ENCODE measurements around the gene VARS1. TPM values are rescaled to one million over a fixed set of nuclear protein-coding genes. Genes with fewer than 3 reads are reported as not detected.

Gene VARS1
- total RNA-seq, 1 donor from 2014 or later, result 176 TPM

GRCh38 chr6:31784098-31784925 lies 11.2 kb downstream of the VARS1 start:
- no peak for DNase-seq (ENCODE audit: low spot score)
- Mint-ChIP-seq H3K4me3 (ENCODE audit: low read depth) (no peak overlapping the region), H3K27me3 (ENCODE audit: low read depth) (no peaks in the 10 kb centered on the region), H3K4me1 (ENCODE audit: low read depth) (peaks cover 2% of the 10 kb centered on the region), H3K9me3 (no peaks in the 10 kb centered on the region), H3K27ac (no peak overlapping the region), H3K36me3 (ENCODE audit: low read depth) (peaks cover 52% of the 10 kb centered on the region)
- intact Hi-C loops (cut with micrococcal nuclease), result no loop called here

DNA sequence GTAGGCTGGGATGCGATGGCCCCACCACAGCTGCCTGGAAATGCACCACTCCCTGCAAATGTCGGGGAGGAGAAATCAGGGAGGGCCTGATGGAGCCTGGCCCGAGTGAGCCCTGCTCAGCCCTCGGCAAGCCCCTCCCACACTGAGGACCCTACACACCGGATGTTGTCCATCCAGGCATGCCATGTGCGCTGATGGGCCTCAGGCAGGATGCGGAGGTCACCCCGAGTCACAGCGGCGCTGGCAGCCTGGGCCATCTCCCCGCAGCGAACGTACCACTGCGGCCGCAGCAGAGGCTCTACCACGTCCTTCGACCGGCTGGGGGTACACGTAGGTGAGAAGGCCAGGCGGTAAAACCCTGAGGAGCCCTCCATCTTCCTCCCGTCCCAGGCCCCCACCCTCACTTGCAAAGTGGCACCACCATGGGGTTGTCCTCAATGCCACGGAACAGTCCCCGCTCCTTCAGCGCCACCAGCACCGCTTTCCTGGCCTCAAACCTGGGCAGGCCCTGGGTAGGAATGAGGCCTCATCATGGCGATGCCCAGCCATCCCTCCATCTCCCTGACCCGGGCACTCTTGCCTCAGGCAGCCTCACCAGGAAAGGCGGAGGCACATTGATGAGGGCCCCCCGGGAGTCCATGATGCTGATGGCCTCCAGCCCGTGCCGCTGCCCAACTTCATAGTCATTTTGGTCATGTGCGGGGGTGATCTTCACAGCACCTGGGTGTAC lies 13.3 kb downstream of the VARS1 start:
- peaks cover 3% of the 10 kb centered on the region for H3K4me1 Mint-ChIP-seq (ENCODE audit: low read depth)
- H3K27ac Mint-ChIP-seq, result no peak overlapping the region
- H3K9me3 Mint-ChIP-seq, result no peaks in the 10 kb centered on the region
- H3K27me3 Mint-ChIP-seq (ENCODE audit: low read depth), result no peaks in the 10 kb centered on the region
- peaks cover 60% of the 10 kb centered on the region for H3K36me3 Mint-ChIP-seq (ENCODE audit: low read depth)
- H3K4me3 Mint-ChIP-seq (ENCODE audit: low read depth), result no peak overlapping the region
- intact Hi-C loops (cut with micrococcal nuclease), result no loop called here
- DNase-seq (ENCODE audit: low spot score), result no peak

DNA sequence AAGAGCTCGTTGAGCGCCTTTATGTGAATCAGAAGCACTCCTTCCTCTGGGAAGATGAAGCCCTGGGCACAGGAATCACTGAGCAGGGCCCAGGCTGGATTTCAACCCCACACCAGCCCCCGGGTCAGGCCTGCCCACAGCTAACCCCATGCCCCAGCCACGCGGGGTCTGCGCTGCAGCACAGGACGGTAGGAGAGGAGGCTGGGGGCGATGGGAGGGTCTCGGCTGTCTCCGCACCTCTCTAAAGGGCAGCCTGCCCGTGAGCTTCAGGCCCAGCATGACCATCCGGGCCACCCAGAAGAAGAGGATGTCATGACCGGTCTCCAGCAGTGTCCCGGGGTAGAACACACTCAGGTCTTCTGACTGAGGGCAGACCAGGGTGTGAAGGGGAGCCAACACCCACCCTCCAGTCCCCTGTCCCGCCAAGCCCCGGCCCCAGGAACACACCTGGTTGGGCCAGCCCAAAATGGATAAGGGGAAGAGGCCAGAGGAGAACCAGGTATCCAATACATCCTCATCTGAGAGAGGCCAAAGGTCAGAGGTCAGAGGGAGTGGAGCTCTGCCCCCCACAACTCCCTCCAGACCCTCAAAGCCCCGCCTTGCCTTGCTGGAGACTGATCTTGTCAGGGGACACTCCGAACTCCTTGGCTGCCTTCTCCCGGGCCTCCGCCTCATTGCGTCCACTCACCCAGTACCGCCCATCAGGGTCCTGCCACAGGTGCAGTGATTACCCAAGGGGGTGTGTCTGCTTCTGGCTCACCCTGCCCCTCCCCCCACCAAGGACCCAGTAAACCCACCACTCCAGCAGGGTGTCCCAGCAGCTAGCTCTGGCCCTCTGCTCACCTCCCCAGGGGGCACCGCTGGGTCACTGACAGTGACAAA lies 14.1 kb downstream of the VARS1 start:
- peaks cover 8% of the 10 kb centered on the region for H3K4me1 Mint-ChIP-seq (ENCODE audit: low read depth)
- intact Hi-C loops (cut with micrococcal nuclease), result no loop called here
- H3K4me3 Mint-ChIP-seq (ENCODE audit: low read depth), result no peak overlapping the region
- H3K36me3 Mint-ChIP-seq (ENCODE audit: low read depth), result peaks cover 59% of the 10 kb centered on the region
- no peaks in the 10 kb centered on the region for H3K27me3 Mint-ChIP-seq (ENCODE audit: low read depth)
- H3K9me3 Mint-ChIP-seq, result no peaks in the 10 kb centered on the region
- H3K27ac Mint-ChIP-seq, result no peak overlapping the region
- DNase-seq (ENCODE audit: low spot score), result no peak

DNA sequence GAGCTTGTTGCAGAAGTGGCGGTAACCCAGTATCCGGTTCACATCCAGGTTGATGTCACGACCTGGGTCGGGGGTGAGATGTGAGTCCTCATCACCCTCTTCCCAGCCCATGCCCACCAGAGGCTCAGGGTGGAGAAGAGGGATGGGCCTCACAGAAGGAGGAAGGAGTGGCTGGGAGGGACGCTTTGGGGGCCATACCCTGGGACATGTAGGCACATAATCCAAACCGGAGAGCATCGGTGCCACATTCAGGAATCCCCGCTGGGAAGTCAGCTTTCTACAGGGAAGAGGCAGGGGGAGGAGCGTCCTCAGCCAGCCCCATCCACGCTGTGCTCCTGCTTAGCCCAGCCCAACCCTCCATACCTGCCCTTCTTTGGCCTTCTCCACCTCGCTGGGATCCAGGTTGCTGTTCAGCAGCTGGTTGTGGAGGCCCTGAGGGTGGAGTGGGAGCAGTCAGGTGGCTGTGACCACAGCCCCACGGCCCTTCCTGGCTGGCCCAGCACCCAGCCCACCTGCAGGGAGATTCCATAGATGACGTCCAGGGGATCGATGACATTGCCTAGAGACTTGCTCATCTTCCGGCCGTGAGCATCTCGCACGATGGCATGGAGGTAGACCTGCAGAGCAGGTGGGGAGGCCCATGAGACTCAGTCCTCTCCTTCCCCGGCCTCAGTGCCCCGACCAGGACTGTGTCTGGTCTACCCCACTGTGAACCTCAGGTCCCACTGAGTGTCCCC lies 14.9 kb downstream of the VARS1 start:
- DNase-seq (ENCODE audit: low spot score), result no peak
- peaks cover 13% of the 10 kb centered on the region for H3K4me1 Mint-ChIP-seq (ENCODE audit: low read depth)
- H3K36me3 Mint-ChIP-seq (ENCODE audit: low read depth), result peaks cover 55% of the 10 kb centered on the region
- no peaks in the 10 kb centered on the region for H3K9me3 Mint-ChIP-seq
- no peaks in the 10 kb centered on the region for H3K27me3 Mint-ChIP-seq (ENCODE audit: low read depth)
- no peak overlapping the region for H3K27ac Mint-ChIP-seq
- no peak overlapping the region for H3K4me3 Mint-ChIP-seq (ENCODE audit: low read depth)
- intact Hi-C loops (cut with micrococcal nuclease), result no loop called here

- H3K27me3 Mint-ChIP-seq (ENCODE audit: low read depth), result no peaks in the 10 kb centered on the region
- H3K9me3 Mint-ChIP-seq, result no peaks in the 10 kb centered on the region
- intact Hi-C loops (cut with micrococcal nuclease), result no loop called here
- DNase-seq (ENCODE audit: low spot score), result no peak
- peaks cover 19% of the 10 kb centered on the region for H3K4me1 Mint-ChIP-seq (ENCODE audit: low read depth)
- H3K27ac Mint-ChIP-seq, result no peak overlapping the region
- H3K36me3 Mint-ChIP-seq (ENCODE audit: low read depth), result peaks cover 49% of the 10 kb centered on the region
- no peak overlapping the region for H3K4me3 Mint-ChIP-seq (ENCODE audit: low read depth)
Observed at GRCh38 chr6:31779908-31780307, 15.6 kb downstream of the VARS1 start.

- H3K9me3 Mint-ChIP-seq, result no peaks in the 10 kb centered on the region
- H3K27me3 Mint-ChIP-seq (ENCODE audit: low read depth), result no peaks in the 10 kb centered on the region
- intact Hi-C loops (cut with micrococcal nuclease), result no loop called here
- no peak overlapping the region for H3K27ac Mint-ChIP-seq
- no peak overlapping the region for H3K4me3 Mint-ChIP-seq (ENCODE audit: low read depth)
- H3K4me1 Mint-ChIP-seq (ENCODE audit: low read depth), result peaks cover 19% of the 10 kb centered on the region
- DNase-seq (ENCODE audit: low spot score), result no peak
- H3K36me3 Mint-ChIP-seq (ENCODE audit: low read depth), result peaks cover 43% of the 10 kb centered on the region
Observed at GRCh38 chr6:31778999-31779885, 16.3 kb downstream of the VARS1 start.

DNA sequence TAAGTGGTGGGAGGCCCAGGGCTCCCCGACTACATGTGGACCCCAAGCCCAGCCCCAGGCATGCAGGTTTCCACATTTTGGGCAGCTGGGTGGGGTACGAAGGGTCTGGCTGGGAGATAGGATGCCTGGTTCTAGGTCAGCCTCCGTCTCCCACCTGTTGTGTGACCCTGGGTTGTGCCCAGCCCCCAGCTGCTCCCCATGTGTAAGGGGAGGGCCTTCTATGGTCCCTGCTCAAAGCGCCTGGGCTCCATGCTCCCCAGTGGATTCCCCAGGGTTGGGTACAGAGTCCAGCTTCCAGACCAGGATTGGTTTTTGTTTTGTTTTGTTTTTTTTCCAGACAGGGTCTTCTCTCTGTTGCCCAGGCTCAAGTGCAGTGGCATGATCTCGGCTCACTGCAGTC lies 17.4 kb downstream of the VARS1 start:
- Mint-ChIP-seq H3K9me3 (no peaks in the 10 kb centered on the region), H3K4me1 (ENCODE audit: low read depth) (peaks cover 19% of the 10 kb centered on the region), H3K36me3 (ENCODE audit: low read depth) (peaks cover 38% of the 10 kb centered on the region), H3K27me3 (ENCODE audit: low read depth) (no peaks in the 10 kb centered on the region), H3K27ac (no peak overlapping the region), H3K4me3 (ENCODE audit: low read depth) (no peak overlapping the region)
- intact Hi-C loops (cut with micrococcal nuclease), result no loop called here
- no peak for DNase-seq (ENCODE audit: low spot score)

- H3K4me1 Mint-ChIP-seq (ENCODE audit: low read depth), result peaks cover 23% of the 10 kb centered on the region
- peaks cover 33% of the 10 kb centered on the region for H3K36me3 Mint-ChIP-seq (ENCODE audit: low read depth)
- H3K9me3 Mint-ChIP-seq, result no peaks in the 10 kb centered on the region
- peak overlapping the region; percentile 13 for H3K4me3 Mint-ChIP-seq (ENCODE audit: low read depth)
- H3K27ac Mint-ChIP-seq, result peak overlapping the region; percentile 83
- intact Hi-C loops (cut with micrococcal nuclease), result loop anchor here (2.0 kb wide), 1 partner anchor 39 kb away; no protein-coding TSS in a partner anchor
- no peaks in the 10 kb centered on the region for H3K27me3 Mint-ChIP-seq (ENCODE audit: low read depth)
- no peak for DNase-seq (ENCODE audit: low spot score)
Observed at GRCh38 chr6:31777667-31778050, 17.9 kb downstream of the VARS1 start.

DNA sequence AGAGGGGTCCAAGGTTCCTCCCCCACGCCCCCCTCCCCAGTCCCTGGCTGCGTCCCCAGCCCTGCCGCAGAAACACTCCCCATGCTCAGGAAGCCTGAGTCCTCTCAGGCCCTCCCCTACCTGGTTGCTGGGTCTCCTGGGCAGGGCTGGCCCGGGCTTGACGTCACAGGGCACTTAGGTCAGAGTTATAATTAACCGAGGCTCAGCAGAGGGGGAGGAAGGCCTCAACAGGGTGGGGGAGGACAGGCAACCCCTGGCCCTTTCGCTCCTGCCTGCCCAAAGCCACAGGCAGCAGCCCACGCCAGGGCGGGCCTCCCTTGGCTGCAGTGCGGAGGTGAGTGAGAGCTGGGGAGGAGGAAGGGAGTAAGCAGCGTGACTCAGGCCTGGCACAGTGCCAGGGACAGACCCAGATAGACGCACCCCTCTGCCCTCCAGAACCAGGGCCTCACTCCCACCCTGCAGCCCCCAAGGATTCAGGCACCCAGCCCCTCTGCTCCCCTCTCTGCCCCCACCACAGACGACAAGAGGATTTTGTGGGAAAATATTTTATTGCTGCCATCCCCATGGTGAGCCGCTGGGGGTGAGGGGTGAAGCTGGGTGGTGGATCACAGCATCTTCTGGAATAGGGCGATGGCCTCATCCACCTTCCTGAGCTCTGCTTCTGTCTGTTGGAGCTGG lies 18.4 kb downstream of the VARS1 start, which contains the start of gene VWA7:
TSS of gene VWA7 (minus strand) at position 340 of the 678 bp plus-strand sequence. CDS start 549 bp downstream, outside the sequence.
- Mint-ChIP-seq H3K9me3 (no peaks in the 10 kb centered on the region), H3K27me3 (ENCODE audit: low read depth) (no peaks in the 10 kb centered on the region), H3K36me3 (ENCODE audit: low read depth) (peaks cover 30% of the 10 kb centered on the region), H3K27ac (peak within 1 kb of the TSS; percentile 83), H3K4me3 (ENCODE audit: low read depth) (peak within 1 kb of the TSS; percentile 31), H3K4me1 (ENCODE audit: low read depth) (peaks cover 23% of the 10 kb centered on the region)
- DNase-seq (ENCODE audit: low spot score), result peak; percentile 70
- intact Hi-C loops (cut with micrococcal nuclease), result loop anchor here (2.0 kb wide), 1 partner anchor 38 kb away; no protein-coding TSS in a partner anchor

- H3K4me3 Mint-ChIP-seq (ENCODE audit: low read depth), result peak overlapping the region; percentile 31
- peaks cover 24% of the 10 kb centered on the region for H3K4me1 Mint-ChIP-seq (ENCODE audit: low read depth)
- H3K36me3 Mint-ChIP-seq (ENCODE audit: low read depth), result peaks cover 27% of the 10 kb centered on the region
- H3K27me3 Mint-ChIP-seq (ENCODE audit: low read depth), result no peaks in the 10 kb centered on the region
- no peak for DNase-seq (ENCODE audit: low spot score)
- H3K9me3 Mint-ChIP-seq, result no peaks in the 10 kb centered on the region
- intact Hi-C loops (cut with micrococcal nuclease), result loop anchor here (2.0 kb wide), 1 partner anchor 38 kb away; no protein-coding TSS in a partner anchor
- H3K27ac Mint-ChIP-seq, result peak overlapping the region; percentile 83
Observed at GRCh38 chr6:31776485-31776988, 19.0 kb downstream of the VARS1 start.

Data from activated T-helper 2 cell treated with anti-CD3 and anti-CD28 coated beads, Interferon-gamma antibody, Interleukin-2, Interleukin-4, amounts not matched to agents 10 μg/mL and 5 μg/mL and 100 μg/mL, durations not matched to agents 14 hours and 24 hours and 36 hours (primary cell).